ENCODE data around the gene MAJIN.

MAJIN gene

DNA sequence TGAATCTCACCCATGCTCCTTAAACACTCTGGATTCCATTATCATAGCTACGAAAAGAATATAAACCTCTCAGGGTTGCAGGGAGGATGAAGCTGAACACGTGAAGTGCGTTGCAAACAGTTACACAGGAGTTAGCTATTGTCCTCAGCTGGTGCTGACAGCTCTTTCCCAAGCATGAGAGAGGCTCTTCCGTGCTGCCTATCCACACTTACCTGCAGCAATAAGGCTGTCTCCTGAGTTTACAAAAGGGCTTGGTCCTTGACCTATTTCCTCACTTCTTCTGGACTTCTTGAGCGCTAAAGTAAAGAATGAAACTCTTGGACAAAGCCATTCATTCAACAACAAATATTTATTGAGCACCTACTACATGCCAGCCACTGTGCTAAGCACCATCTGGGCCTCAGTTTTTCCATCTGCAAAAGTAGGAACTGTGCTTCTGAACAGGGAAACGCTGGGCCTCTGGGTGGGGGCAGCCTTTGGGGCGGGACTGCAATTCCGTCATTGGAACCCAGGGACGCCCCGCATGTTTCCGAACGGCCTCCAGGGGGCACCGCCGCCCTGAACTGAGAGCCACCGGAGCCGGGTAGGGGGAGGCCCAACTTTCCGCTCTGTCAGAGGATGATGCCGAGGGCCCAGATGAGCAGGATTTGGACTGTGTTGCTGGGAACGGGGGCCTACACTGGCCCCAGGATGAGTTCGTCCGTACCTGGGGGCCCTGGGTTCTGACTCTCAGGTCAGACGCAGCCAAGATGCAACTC lies 41.4 kb upstream of the MAJIN start:
- Histone ChIP-seq H3K36me3 (ENCODE audit: control insufficient read depth in 2 of 2, insufficient read depth in 1 of 2, low read length in 2 of 2) (peaks cover 0 to 21% of the 10 kb centered on the region in 2 experiments; a peak in 2 of 3 replicates), H3K27ac (ENCODE audit: extremely low read depth, low read depth, low read length) (peak overlapping the region; percentile 86; the same call in 1 of the 2 replicates), H3K4me1 (ENCODE audit: control insufficient read depth, insufficient read depth, low read length) (no peaks in the 10 kb centered on the region), H3K4me3 (ENCODE audit: low read depth, low read length) (peak overlapping the region; percentile 77), H3K9me3 (ENCODE audit: control insufficient read depth, insufficient read depth, low read depth, low read length) (no peaks in the 10 kb centered on the region)
- ChIA-PET CTCF (interaction anchor here (0.6 to 2.7 kb wide), 34 partner anchors 9 to 742 kb away, joined by 3 to 24 read pairs (median 4); partner anchors contain the start of genes BATF2, CAPN1, CDCA5 and FAU), POLR2A (interaction anchor here (0.6 to 1.9 kb wide), 9 partner anchors 9 to 135 kb away, joined by 3 to 7 read pairs (median 4); partner anchors contain the start of genes EHD1, FAU, MRPL49 and SAC3D1)
- TF ChIP-seq ZNF654 (tag by site-specific recombination; IDR thresholded peaks at IDR 0.05; ENCODE audit: low read depth): peak; percentile 56
- TF ChIP-seq ZNF561 (tag by site-specific recombination; IDR thresholded peaks at IDR 0.05; ENCODE audit: borderline replicate concordance): peak; percentile 29; the same call in 1 of the 2 replicates
- TF ChIP-seq ZBTB17 (tag by site-specific recombination; IDR thresholded peaks at IDR 0.05): peak; percentile 89
- TF ChIP-seq KLF8 (tag by site-specific recombination; IDR thresholded peaks at IDR 0.05): peak; percentile 63; the same call in 1 of the 2 replicates
- TF ChIP-seq, protein P1, sequence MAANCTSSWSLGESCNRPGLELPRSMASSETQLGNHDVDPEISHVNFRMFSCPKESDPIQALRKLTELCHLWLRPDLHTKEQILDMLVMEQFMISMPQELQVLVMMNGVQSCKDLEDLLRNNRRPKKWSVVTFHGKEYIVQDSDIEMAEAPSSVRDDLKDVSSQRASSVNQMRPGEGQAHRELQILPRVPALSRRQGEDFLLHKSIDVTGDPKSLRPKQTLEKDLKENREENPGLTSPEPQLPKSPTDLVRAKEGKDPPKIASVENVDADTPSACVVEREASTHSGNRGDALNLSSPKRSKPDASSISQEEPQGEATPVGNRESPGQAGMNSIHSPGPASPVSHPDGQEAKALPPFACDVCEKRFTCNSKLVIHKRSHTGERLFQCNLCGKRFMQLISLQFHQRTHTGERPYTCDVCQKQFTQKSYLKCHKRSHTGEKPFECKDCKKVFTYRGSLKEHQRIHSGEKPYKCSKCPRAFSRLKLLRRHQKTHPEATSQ (tag by site-specific recombination; IDR thresholded peaks at IDR 0.05): 0 out of 2 replicates have a peak, but pooled peaks have one; percentile 30
- TF ChIP-seq KLF1 (tag by site-specific recombination; IDR thresholded peaks at IDR 0.05): peak; percentile 18; the same call in 1 of the 2 replicates
- 0 out of 2 replicates have a peak, but pooled peaks have one; percentile 30 for TF ChIP-seq KLF7 (tag by site-specific recombination; IDR thresholded peaks at IDR 0.05; ENCODE audit: borderline replicate concordance)
- TF ChIP-seq ZNF184 (tag by site-specific recombination; IDR thresholded peaks at IDR 0.05): 0 out of 2 replicates have a peak, but pooled peaks have one; percentile 10
- TF ChIP-seq ZBTB21 (tag by site-specific recombination; IDR thresholded peaks at IDR 0.05): peak; percentile 49
- peak; percentile 93; the same call in 1 of the 2 replicates for TF ChIP-seq ZEB2 (tag by site-specific recombination; IDR thresholded peaks at IDR 0.05)
- TF ChIP-seq KLF9 (tag by site-specific recombination; IDR thresholded peaks at IDR 0.05; ENCODE audit: low read depth): peak; percentile 48; the same call in 1 of the 2 replicates
- TF ChIP-seq ZNF555 (tag by site-specific recombination; conservative IDR thresholded peaks at IDR 0.05): no peak
- peak; percentile 76; the same call in 1 of the 2 replicates for TF ChIP-seq ZNF501 (tag by site-specific recombination; IDR thresholded peaks at IDR 0.05)
- TF ChIP-seq KLF16 (tag by site-specific recombination; IDR thresholded peaks at IDR 0.05): no peak
- TF ChIP-seq, protein P2, sequence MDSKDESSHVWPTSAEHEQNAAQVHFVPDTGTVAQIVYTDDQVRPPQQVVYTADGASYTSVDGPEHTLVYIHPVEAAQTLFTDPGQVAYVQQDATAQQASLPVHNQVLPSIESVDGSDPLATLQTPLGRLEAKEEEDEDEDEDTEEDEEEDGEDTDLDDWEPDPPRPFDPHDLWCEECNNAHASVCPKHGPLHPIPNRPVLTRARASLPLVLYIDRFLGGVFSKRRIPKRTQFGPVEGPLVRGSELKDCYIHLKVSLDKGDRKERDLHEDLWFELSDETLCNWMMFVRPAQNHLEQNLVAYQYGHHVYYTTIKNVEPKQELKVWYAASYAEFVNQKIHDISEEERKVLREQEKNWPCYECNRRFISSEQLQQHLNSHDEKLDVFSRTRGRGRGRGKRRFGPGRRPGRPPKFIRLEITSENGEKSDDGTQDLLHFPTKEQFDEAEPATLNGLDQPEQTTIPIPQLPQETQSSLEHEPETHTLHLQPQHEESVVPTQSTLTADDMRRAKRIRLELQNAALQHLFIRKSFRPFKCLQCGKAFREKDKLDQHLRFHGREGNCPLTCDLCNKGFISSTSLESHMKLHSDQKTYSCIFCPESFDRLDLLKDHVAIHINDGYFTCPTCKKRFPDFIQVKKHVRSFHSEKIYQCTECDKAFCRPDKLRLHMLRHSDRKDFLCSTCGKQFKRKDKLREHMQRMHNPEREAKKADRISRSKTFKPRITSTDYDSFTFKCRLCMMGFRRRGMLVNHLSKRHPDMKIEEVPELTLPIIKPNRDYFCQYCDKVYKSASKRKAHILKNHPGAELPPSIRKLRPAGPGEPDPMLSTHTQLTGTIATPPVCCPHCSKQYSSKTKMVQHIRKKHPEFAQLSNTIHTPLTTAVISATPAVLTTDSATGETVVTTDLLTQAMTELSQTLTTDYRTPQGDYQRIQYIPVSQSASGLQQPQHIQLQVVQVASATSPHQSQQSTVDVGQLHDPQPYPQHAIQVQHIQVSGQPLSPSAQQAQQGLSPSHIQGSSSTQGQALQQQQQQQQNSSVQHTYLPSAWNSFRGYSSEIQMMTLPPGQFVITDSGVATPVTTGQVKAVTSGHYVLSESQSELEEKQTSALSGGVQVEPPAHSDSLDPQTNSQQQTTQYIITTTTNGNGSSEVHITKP (tag by site-specific recombination; IDR thresholded peaks at IDR 0.05): peak; percentile 67
- 0 out of 2 replicates have a peak, but pooled peaks have one; percentile 29 for TF ChIP-seq MZF1 (tag by site-specific recombination; IDR thresholded peaks at IDR 0.05; ENCODE audit: borderline replicate concordance)
- TF ChIP-seq ZNF174 (tag by site-specific recombination; IDR thresholded peaks at IDR 0.05): no peak
- TF ChIP-seq, protein P3, sequence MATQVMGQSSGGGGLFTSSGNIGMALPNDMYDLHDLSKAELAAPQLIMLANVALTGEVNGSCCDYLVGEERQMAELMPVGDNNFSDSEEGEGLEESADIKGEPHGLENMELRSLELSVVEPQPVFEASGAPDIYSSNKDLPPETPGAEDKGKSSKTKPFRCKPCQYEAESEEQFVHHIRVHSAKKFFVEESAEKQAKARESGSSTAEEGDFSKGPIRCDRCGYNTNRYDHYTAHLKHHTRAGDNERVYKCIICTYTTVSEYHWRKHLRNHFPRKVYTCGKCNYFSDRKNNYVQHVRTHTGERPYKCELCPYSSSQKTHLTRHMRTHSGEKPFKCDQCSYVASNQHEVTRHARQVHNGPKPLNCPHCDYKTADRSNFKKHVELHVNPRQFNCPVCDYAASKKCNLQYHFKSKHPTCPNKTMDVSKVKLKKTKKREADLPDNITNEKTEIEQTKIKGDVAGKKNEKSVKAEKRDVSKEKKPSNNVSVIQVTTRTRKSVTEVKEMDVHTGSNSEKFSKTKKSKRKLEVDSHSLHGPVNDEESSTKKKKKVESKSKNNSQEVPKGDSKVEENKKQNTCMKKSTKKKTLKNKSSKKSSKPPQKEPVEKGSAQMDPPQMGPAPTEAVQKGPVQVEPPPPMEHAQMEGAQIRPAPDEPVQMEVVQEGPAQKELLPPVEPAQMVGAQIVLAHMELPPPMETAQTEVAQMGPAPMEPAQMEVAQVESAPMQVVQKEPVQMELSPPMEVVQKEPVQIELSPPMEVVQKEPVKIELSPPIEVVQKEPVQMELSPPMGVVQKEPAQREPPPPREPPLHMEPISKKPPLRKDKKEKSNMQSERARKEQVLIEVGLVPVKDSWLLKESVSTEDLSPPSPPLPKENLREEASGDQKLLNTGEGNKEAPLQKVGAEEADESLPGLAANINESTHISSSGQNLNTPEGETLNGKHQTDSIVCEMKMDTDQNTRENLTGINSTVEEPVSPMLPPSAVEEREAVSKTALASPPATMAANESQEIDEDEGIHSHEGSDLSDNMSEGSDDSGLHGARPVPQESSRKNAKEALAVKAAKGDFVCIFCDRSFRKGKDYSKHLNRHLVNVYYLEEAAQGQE (tag by site-specific recombination; IDR thresholded peaks at IDR 0.05): 0 out of 2 replicates have a peak, but pooled peaks have one; percentile 31
- TF ChIP-seq ZNF23 (tag by site-specific recombination; IDR thresholded peaks at IDR 0.05; ENCODE audit: borderline replicate concordance): no peak
- peak; percentile 94 for TF ChIP-seq ZNF600 (tag by site-specific recombination; IDR thresholded peaks at IDR 0.05)
- TF ChIP-seq ZNF777 (tag by site-specific recombination; IDR thresholded peaks at IDR 0.05; ENCODE audit: borderline replicate concordance): no peak
- TF ChIP-seq ZNF596 (tag by site-specific recombination; IDR thresholded peaks at IDR 0.05): no peak
- 0 out of 2 replicates have a peak, but pooled peaks have one; percentile 29 for TF ChIP-seq YY1 (tag by site-specific recombination; IDR thresholded peaks at IDR 0.05)
- TF ChIP-seq ZNF76 (tag by site-specific recombination; IDR thresholded peaks at IDR 0.05; ENCODE audit: borderline replicate concordance, low read depth): peak; percentile 34; the same call in 1 of the 2 replicates
- TF ChIP-seq SP3 (tag by site-specific recombination; IDR thresholded peaks at IDR 0.05): peak; percentile 54
- 0 out of 2 replicates have a peak, but pooled peaks have one; percentile 94 for TF ChIP-seq PATZ1 (tag by site-specific recombination; IDR thresholded peaks at IDR 0.05)

All from HEK293 (cell line).